ENCODE measurements around the gene ARHGEF40. TPM values are rescaled to one million over a fixed set of nuclear protein-coding genes. Genes with fewer than 3 reads are reported as not detected.

ARHGEF40 gene
- total and polyA plus RNA-seq, 10 of the 15 experiments (the other 5 are each of a cell fraction or from before 2014, with no cell fraction given): 0.03 to 0.31 (median 0.08) TPM; not detected in 2

- FAIRE-seq (no peak), DNase-seq (ENCODE audit: low read depth, low spot score) (no peak), ATAC-seq (no peak)
- no TSS peak for BruUV-seq (replicated peaks)
- intact Hi-C loops (cut with micrococcal nuclease; ENCODE audit: unreplicated experiment) (no loop called here), in situ Hi-C loops (cut with MboI) (no loop called here)
- ChIA-PET SMC1A (ENCODE audit: uncharacterized antibody, unreplicated experiment) (interaction anchor here (1.3 to 2.6 kb wide), 3 partner anchors 15 to 75 kb away, joined by 4 to 10 read pairs (median 7); no protein-coding TSS in a partner anchor), POLR2A (no interaction called here), CTCF (interaction anchor here (0.6 to 5.6 kb wide), 8 partner anchors 13 to 77 kb away, joined by 3 to 61 read pairs (median 8); partner anchors contain the start of genes ARHGEF40 and TMEM253), RAD21 (ENCODE audit: unreplicated experiment) (interaction anchor here (1.1 to 2.7 kb wide), 4 partner anchors 14 to 75 kb away, joined by 3 to 12 read pairs (median 9); no protein-coding TSS in a partner anchor)
- Histone ChIP-seq H3K27ac (ENCODE audit: control insufficient read depth, insufficient read depth) (no peak overlapping the region), H3K9me3 (replicated peaks; ENCODE audit: control insufficient read depth, insufficient read depth, low read length) (no peaks in the 10 kb centered on the region), H3K4me3 (no peak overlapping the region), H3K4me2 (ENCODE audit: control insufficient read depth, insufficient read depth) (no peak overlapping the region), H3K9ac (ENCODE audit: control insufficient read depth, insufficient read depth, low read length) (no peak overlapping the region), H2AFZ (ENCODE audit: control insufficient read depth, low read depth, low read length) (no peak overlapping the region), H3K27me3 (replicated peaks in 1 of 2; ENCODE audit: control insufficient read depth in 2 of 2, insufficient read depth in 2 of 2, low read length in 1 of 2) (no peaks in the 10 kb centered on the region), H3K4me1 (ENCODE audit: control insufficient read depth, insufficient read depth, low read length) (no peaks in the 10 kb centered on the region), H4K20me1 (ENCODE audit: control insufficient read depth, insufficient read depth) (no peaks in the 10 kb centered on the region), H3K36me3 (ENCODE audit: control insufficient read depth in 2 of 2, insufficient read depth in 2 of 2, low read length in 1 of 2) (no peaks in the 10 kb centered on the region), H3K79me2 (ENCODE audit: control insufficient read depth, insufficient read depth, low read length) (no peaks in the 10 kb centered on the region)
- TF ChIP-seq RAD21 (IDR thresholded peaks at IDR 0.05; ENCODE audit: insufficient read depth, low read depth, low read length) (peak; percentile 28; the same call in 1 of the 2 replicates), CTCF (IDR thresholded peaks at IDR 0.05 in 2 of 3, conservative IDR thresholded peaks at IDR 0.05 in 1 of 3; ENCODE audit: control insufficient read depth in 2 of 3, extremely low read depth in 1 of 3, insufficient read depth in 1 of 3, low read depth in 3 of 3, low read length in 3 of 3) (peak; percentile 16 to 33 (median 16); a peak in 4 of 6 replicates), ZBTB33 (IDR thresholded peaks at IDR 0.05) (peak; percentile 100), EP300 (IDR thresholded peaks at IDR 0.05; ENCODE audit: borderline replicate concordance in 1 of 2, control insufficient read depth in 1 of 2, low read depth in 2 of 2, low read length in 2 of 2) (no peak), GABPA (IDR thresholded peaks at IDR 0.05; ENCODE audit: low read depth) (no peak)
- WGBS (ENCODE audit: insufficient coverage, insufficient replicate concordance, low lambda C conversion rate, missing lambda C conversion rate): 82% methylated on average over 25 of the region's 45 CpGs
These were observed 20.3 kb downstream of the ARHGEF40 start for GRCh38 chr14:21090194-21090939.

Data from GM12878 (cell line).